DOHH2 (cell line): ENCODE results near the gene SHE.

Experiments used
- H3F3A ChIP-seq: fragments of 200-600 bp; sonication (generic), shearing (Covaris generic); 2 replicates; pipeline ENCODE4 v1.6.0; 2016; ENCODE audit warnings: antibody characterized with exemption, mild to moderate bottlenecking; ENCODE audit not compliant: control insufficient read depth, insufficient read depth
- H3K27ac ChIP-seq: fragments of 200-600 bp; sonication (generic); 2 replicates; pipeline ENCODE4 v1.5.1; 2014; ENCODE audit warnings: low read depth, mild to moderate bottlenecking, low read length, moderate library complexity
- H3K27me3 ChIP-seq: fragments of 200-600 bp; sonication (generic); 2 replicates; pipeline ENCODE4 v1.6.1; 2014; ENCODE audit warnings: mild to moderate bottlenecking, low read length, mixed read lengths; ENCODE audit not compliant: control insufficient read depth
- H3K36me3 ChIP-seq: fragments of 200-600 bp; sonication (generic); 2 replicates; pipeline ENCODE4 v1.6.1; 2014; ENCODE audit warnings: mild to moderate bottlenecking, low read length, moderate library complexity, mixed read lengths; ENCODE audit not compliant: control insufficient read depth
- H3K4me1 ChIP-seq: fragments of 200-600 bp; sonication (generic); 2 replicates; pipeline ENCODE4 v1.6.1; 2014; ENCODE audit warnings: mild to moderate bottlenecking, low read length, mixed read lengths; ENCODE audit not compliant: control insufficient read depth
- H3K4me2 ChIP-seq: fragments of 200-600 bp; sonication (generic); 2 replicates; pipeline ENCODE4 v1.6.0; 2014; ENCODE audit warnings: mild to moderate bottlenecking, low read length, moderate library complexity
- H3K4me3 ChIP-seq: fragments of 200-600 bp; sonication (generic); 2 replicates; pipeline ENCODE4 v1.5.1; 2014; ENCODE audit warnings: mild to moderate bottlenecking, low read length, mixed read lengths
- H3K79me2 ChIP-seq: fragments of 200-600 bp; sonication (generic); 2 replicates; pipeline ENCODE4 v1.6.1; 2014; ENCODE audit warnings: mild to moderate bottlenecking, low read length, mixed read lengths; ENCODE audit not compliant: control insufficient read depth
- H3K9me2 ChIP-seq: fragments of 200-600 bp; sonication (generic); replicated peaks from 2 replicates; pipeline ENCODE4 v1.6.1; 2014; ENCODE audit warnings: mild to moderate bottlenecking, low read length, mixed read lengths; ENCODE audit not compliant: control insufficient read depth
- H3K9me3 ChIP-seq: fragments of 200-600 bp; sonication (generic); 2 replicates; pipeline ENCODE4 v1.6.1; 2014; ENCODE audit warnings: antibody characterized with exemption, low read length, mixed read lengths; ENCODE audit not compliant: control insufficient read depth, insufficient read depth
- H4K20me1 ChIP-seq: fragments of 200-600 bp; sonication (generic); 2 replicates; pipeline ENCODE4 v1.6.0; 2014; ENCODE audit warnings: low read depth, mild to moderate bottlenecking, antibody characterized with exemption, low read length, moderate library complexity; ENCODE audit not compliant: control insufficient read depth, insufficient read depth
- CTCF ChIP-seq: fragments of 200-600 bp; sonication (generic); IDR thresholded peaks from one replicate; pipeline ENCODE4 v1.5.1; 2014; ENCODE audit warnings: antibody characterized with exemption, mild to moderate bottlenecking, low read depth, low read length; ENCODE audit not compliant: poor library complexity, severe bottlenecking
- EZH2phosphoT487 ChIP-seq: fragments of 200-600 bp; sonication (generic); IDR thresholded peaks from 2 replicates; pipeline ENCODE4 v1.6.1; 2017; ENCODE audit warnings: borderline replicate concordance, mild to moderate bottlenecking, antibody characterized with exemption, low read length, moderate library complexity, mixed read lengths

Gene SHE

GRCh38 chr1:154445040-154445472 is 57.2 kb downstream of the SHE start:
- Histone ChIP-seq H3K4me2 (no peak overlapping the region), H3K27me3 (peaks cover 16% of the 10 kb centered on the region), H3F3A (no peaks in the 10 kb centered on the region), H3K4me1 (0 out of 2 replicates have a peak, but pooled peaks cover 5% of the 10 kb centered on the region), H3K79me2 (no peaks in the 10 kb centered on the region), H4K20me1 (no peaks in the 10 kb centered on the region), H3K36me3 (no peaks in the 10 kb centered on the region), H3K4me3 (no peak overlapping the region), H3K9me3 (no peaks in the 10 kb centered on the region), H3K9me2 (no peaks in the 10 kb centered on the region), H3K27ac (no peak overlapping the region)
- no peak for TF ChIP-seq EZH2phosphoT487

- Histone ChIP-seq H3K4me1 (0 out of 2 replicates have a peak, but pooled peaks cover 5% of the 10 kb centered on the region), H3F3A (no peaks in the 10 kb centered on the region), H3K9me2 (no peaks in the 10 kb centered on the region), H3K27me3 (peaks cover 27% of the 10 kb centered on the region), H3K27ac (no peak overlapping the region), H3K4me3 (no peak overlapping the region), H3K4me2 (no peak overlapping the region), H3K79me2 (no peaks in the 10 kb centered on the region), H3K9me3 (no peaks in the 10 kb centered on the region), H4K20me1 (no peaks in the 10 kb centered on the region), H3K36me3 (no peaks in the 10 kb centered on the region)
- no peak for TF ChIP-seq CTCF
- no peak for TF ChIP-seq EZH2phosphoT487
These were observed 58.8 kb downstream of the SHE start for GRCh38 chr1:154443274-154444013.

- no peaks in the 10 kb centered on the region for H3K9me3 ChIP-seq
- H4K20me1 ChIP-seq = no peaks in the 10 kb centered on the region
- no peak overlapping the region for H3K4me3 ChIP-seq
- H3K4me1 ChIP-seq = 0 out of 2 replicates have a peak, but pooled peaks cover 5% of the 10 kb centered on the region
- H3K79me2 ChIP-seq = no peaks in the 10 kb centered on the region
- peaks cover 28% of the 10 kb centered on the region for H3K27me3 ChIP-seq
- H3K27ac ChIP-seq = no peak overlapping the region
- no peak overlapping the region for H3K4me2 ChIP-seq
- TF ChIP-seq EZH2phosphoT487 (no peak), CTCF (peak; percentile 71)
- no peaks in the 10 kb centered on the region for H3K36me3 ChIP-seq
- H3F3A ChIP-seq = no peaks in the 10 kb centered on the region
- no peaks in the 10 kb centered on the region for H3K9me2 ChIP-seq
These were observed 60.0 kb downstream of the SHE start for GRCh38 chr1:154442006-154442740.
